ENCODE measurements around the gene GMEB2.
A peak's percentile ranks its signal among the peaks of the same experiment; 100 is the strongest.

The GMEB2 gene

GRCh38 chr20:63538204-63539091, 88.5 kb downstream of the GMEB2 start:
- peak overlapping the region; percentile 82 for H2AFZ ChIP-seq (ENCODE audit: insufficient read depth, low read length, poor library complexity)
- H3K4me3 ChIP-seq (ENCODE audit: low read depth, low read length), result no peak overlapping the region
- WGBS (ENCODE audit: extremely low coverage, insufficient coverage, insufficient read length), result no CpG with 5 or more reads among the region's 27 CpGs
- no peaks in the 10 kb centered on the region for H3K9me3 ChIP-seq (ENCODE audit: insufficient read depth, low read depth, low read length)
- H3K18ac ChIP-seq (ENCODE audit: low read length), result no peak overlapping the region
- no peak overlapping the region for H2AK5ac ChIP-seq (ENCODE audit: low read length)
- no peaks in the 10 kb centered on the region for H3K36me3 ChIP-seq (ENCODE audit: control insufficient read depth in 1 of 2, insufficient read depth in 2 of 2, low read length in 2 of 2)
- no peaks in the 10 kb centered on the region for H3K79me2 ChIP-seq (ENCODE audit: control insufficient read depth, insufficient read depth, low read length, poor library complexity)
- H3K9ac ChIP-seq (ENCODE audit: low read length), result no peak overlapping the region
- H2BK120ac ChIP-seq (ENCODE audit: insufficient read depth, low read length, poor library complexity), result no peak overlapping the region
- no peak overlapping the region for H4K12ac ChIP-seq (ENCODE audit: low read depth, low read length)
- H2BK5ac ChIP-seq (ENCODE audit: low read depth, low read length, poor library complexity), result no peak overlapping the region
- no peaks in the 10 kb centered on the region for H3K27me3 ChIP-seq (ENCODE audit: insufficient read depth, low read length)
- no peaks in the 10 kb centered on the region for H3K79me1 ChIP-seq (ENCODE audit: low read length)
- H3K4ac ChIP-seq (ENCODE audit: low read depth, low read length), result no peak overlapping the region
- H4K8ac ChIP-seq (ENCODE audit: low read depth, low read length), result peak overlapping the region; percentile 46
- peak overlapping the region; percentile 62 for H3K4me2 ChIP-seq (ENCODE audit: low read length)
- H3K4me1 ChIP-seq (ENCODE audit: control insufficient read depth in 1 of 2, insufficient read depth in 2 of 2, low read length in 2 of 2), result peaks cover 0 to 5% of the 10 kb centered on the region in 2 experiments
- DNase-seq, result peak in 1 of 2 donors; percentile 39
- H2BK12ac ChIP-seq (ENCODE audit: low read length), result no peak overlapping the region
- H3K14ac ChIP-seq (ENCODE audit: low read length), result no peak overlapping the region
- no peak overlapping the region for H3K23ac ChIP-seq (ENCODE audit: low read length)
- H3K27ac ChIP-seq (ENCODE audit: low read depth, low read length), result no peak overlapping the region
- no peak overlapping the region for H4K91ac ChIP-seq (ENCODE audit: low read depth, low read length)
